ENCODE measurements around the gene PRRC1. TPM values are rescaled to one million over a fixed set of nuclear protein-coding genes. Genes with fewer than 3 reads are reported as not detected.

The PRRC1 gene
- total and polyA plus RNA-seq, 2 experiments from 2014 or later: 64.7 to 70.7 TPM

DNA sequence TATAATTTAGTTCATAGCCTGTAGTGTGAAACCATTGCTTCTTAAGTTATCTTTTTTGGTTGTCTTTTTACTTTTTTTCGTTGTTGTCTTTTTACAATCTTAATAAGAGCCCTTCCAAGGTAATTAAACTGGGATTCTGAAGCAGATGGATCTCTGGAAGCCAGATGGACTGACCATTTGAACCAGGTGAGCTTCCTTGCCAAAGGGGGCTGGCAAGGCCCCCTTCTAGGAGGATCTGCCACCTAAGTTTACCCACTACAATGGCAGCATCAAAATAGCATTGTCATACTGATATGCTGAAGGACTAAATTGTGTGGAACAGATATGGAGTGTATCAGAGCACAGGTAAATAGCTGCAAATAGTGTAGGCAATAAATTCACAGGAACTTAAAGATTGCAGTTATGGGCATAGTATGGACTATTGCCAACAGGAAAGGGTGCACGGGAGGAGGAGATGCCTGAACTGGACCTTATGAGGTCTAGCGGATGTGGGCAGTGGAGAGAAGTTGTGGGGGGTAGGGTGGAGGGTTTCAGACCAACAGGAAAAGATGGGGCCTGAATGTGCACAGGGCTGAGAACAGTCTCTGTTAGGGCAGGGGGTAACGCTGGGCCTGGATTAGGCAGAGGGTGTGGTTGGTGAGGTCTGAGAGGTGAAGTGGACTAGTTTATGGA is 69.9 kb downstream of the PRRC1 start:
- TF ChIP-seq, protein P1, sequence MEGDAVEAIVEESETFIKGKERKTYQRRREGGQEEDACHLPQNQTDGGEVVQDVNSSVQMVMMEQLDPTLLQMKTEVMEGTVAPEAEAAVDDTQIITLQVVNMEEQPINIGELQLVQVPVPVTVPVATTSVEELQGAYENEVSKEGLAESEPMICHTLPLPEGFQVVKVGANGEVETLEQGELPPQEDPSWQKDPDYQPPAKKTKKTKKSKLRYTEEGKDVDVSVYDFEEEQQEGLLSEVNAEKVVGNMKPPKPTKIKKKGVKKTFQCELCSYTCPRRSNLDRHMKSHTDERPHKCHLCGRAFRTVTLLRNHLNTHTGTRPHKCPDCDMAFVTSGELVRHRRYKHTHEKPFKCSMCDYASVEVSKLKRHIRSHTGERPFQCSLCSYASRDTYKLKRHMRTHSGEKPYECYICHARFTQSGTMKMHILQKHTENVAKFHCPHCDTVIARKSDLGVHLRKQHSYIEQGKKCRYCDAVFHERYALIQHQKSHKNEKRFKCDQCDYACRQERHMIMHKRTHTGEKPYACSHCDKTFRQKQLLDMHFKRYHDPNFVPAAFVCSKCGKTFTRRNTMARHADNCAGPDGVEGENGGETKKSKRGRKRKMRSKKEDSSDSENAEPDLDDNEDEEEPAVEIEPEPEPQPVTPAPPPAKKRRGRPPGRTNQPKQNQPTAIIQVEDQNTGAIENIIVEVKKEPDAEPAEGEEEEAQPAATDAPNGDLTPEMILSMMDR (conservative IDR thresholded peaks at IDR 0.05; ENCODE audit: low read depth in 2 of 2): no peak
- TF ChIP-seq NANOG (IDR thresholded peaks at IDR 0.05; ENCODE audit: borderline replicate concordance) (no peak), CREB1 (CRISPR knock-in tag; IDR thresholded peaks at IDR 0.05; ENCODE audit: low read depth) (no peak), ZNF114 (CRISPR knock-in tag; IDR thresholded peaks at IDR 0.05) (no peak), EZH2 (IDR thresholded peaks at IDR 0.05; ENCODE audit: low read depth, unreplicated experiment) (no peak), STAT1 (IDR thresholded peaks at IDR 0.05; ENCODE audit: unreplicated experiment) (no peak), POLR2AphosphoS5 (IDR thresholded peaks at IDR 0.05; ENCODE audit: low read depth) (no peak), ZNF331 (CRISPR knock-in tag; IDR thresholded peaks at IDR 0.05; ENCODE audit: low read depth) (no peak)
- TF ChIP-seq, protein P2, sequence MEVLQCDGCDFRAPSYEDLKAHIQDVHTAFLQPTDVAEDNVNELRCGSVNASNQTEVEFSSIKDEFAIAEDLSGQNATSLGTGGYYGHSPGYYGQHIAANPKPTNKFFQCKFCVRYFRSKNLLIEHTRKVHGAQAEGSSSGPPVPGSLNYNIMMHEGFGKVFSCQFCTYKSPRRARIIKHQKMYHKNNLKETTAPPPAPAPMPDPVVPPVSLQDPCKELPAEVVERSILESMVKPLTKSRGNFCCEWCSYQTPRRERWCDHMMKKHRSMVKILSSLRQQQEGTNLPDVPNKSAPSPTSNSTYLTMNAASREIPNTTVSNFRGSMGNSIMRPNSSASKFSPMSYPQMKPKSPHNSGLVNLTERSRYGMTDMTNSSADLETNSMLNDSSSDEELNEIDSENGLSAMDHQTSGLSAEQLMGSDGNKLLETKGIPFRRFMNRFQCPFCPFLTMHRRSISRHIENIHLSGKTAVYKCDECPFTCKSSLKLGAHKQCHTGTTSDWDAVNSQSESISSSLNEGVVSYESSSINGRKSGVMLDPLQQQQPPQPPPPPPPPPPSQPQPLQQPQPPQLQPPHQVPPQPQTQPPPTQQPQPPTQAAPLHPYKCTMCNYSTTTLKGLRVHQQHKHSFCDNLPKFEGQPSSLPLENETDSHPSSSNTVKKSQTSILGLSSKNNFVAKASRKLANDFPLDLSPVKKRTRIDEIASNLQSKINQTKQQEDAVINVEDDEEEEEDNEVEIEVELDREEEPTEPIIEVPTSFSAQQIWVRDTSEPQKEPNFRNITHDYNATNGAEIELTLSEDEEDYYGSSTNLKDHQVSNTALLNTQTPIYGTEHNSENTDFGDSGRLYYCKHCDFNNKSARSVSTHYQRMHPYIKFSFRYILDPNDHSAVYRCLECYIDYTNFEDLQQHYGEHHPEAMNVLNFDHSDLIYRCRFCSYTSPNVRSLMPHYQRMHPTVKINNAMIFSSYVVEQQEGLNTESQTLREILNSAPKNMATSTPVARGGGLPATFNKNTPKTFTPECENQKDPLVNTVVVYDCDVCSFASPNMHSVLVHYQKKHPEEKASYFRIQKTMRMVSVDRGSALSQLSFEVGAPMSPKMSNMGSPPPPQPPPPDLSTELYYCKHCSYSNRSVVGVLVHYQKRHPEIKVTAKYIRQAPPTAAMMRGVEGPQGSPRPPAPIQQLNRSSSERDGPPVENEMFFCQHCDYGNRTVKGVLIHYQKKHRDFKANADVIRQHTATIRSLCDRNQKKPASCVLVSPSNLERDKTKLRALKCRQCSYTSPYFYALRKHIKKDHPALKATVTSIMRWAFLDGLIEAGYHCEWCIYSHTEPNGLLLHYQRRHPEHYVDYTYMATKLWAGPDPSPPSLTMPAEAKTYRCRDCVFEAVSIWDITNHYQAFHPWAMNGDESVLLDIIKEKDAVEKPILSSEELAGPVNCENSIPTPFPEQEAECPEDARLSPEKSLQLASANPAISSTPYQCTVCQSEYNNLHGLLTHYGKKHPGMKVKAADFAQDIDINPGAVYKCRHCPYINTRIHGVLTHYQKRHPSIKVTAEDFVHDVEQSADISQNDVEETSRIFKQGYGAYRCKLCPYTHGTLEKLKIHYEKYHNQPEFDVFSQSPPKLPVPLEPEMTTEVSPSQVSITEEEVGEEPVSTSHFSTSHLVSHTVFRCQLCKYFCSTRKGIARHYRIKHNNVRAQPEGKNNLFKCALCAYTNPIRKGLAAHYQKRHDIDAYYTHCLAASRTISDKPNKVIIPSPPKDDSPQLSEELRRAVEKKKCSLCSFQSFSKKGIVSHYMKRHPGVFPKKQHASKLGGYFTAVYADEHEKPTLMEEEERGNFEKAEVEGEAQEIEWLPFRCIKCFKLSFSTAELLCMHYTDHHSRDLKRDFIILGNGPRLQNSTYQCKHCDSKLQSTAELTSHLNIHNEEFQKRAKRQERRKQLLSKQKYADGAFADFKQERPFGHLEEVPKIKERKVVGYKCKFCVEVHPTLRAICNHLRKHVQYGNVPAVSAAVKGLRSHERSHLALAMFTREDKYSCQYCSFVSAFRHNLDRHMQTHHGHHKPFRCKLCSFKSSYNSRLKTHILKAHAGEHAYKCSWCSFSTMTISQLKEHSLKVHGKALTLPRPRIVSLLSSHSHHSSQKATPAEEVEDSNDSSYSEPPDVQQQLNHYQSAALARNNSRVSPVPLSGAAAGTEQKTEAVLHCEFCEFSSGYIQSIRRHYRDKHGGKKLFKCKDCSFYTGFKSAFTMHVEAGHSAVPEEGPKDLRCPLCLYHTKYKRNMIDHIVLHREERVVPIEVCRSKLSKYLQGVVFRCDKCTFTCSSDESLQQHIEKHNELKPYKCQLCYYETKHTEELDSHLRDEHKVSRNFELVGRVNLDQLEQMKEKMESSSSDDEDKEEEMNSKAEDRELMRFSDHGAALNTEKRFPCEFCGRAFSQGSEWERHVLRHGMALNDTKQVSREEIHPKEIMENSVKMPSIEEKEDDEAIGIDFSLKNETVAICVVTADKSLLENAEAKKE (CRISPR knock-in tag; IDR thresholded peaks at IDR 0.05): no peak
- TF ChIP-seq, protein P3, sequence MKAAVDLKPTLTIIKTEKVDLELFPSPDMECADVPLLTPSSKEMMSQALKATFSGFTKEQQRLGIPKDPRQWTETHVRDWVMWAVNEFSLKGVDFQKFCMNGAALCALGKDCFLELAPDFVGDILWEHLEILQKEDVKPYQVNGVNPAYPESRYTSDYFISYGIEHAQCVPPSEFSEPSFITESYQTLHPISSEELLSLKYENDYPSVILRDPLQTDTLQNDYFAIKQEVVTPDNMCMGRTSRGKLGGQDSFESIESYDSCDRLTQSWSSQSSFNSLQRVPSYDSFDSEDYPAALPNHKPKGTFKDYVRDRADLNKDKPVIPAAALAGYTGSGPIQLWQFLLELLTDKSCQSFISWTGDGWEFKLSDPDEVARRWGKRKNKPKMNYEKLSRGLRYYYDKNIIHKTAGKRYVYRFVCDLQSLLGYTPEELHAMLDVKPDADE (IDR thresholded peaks at IDR 0.05): no peak
- Mint-ChIP-seq H3K36me3 (ENCODE audit: low read depth) (no peaks in the 10 kb centered on the region), H3K27me3 (ENCODE audit: insufficient read depth, low read depth, poor library complexity) (peaks cover 3% of the 10 kb centered on the region), H3K4me1 (peaks cover 35% of the 10 kb centered on the region), H3K4me3 (no peak overlapping the region), H3K27ac (no peak overlapping the region), H3K9me3 (no peaks in the 10 kb centered on the region)
- ATAC-seq (no peak), DNase-seq (ENCODE audit: low spot score) (no peak)
- no peak overlapping the region for H3K4me3 ChIP-seq
- H4K20me1 ChIP-seq (replicated peaks; ENCODE audit: insufficient read depth): no peaks in the 10 kb centered on the region
- peaks cover 33% of the 10 kb centered on the region for H3K4me1 ChIP-seq (ENCODE audit: insufficient read depth)
- no peak overlapping the region for H2AFZ ChIP-seq
- no peaks in the 10 kb centered on the region for H3K79me2 ChIP-seq (replicated peaks; ENCODE audit: insufficient read depth)
- H3K36me3 ChIP-seq (ENCODE audit: insufficient read depth): no peaks in the 10 kb centered on the region
- H3F3A ChIP-seq (replicated peaks; ENCODE audit: low read depth): no peaks in the 10 kb centered on the region
- H3K27ac ChIP-seq (ENCODE audit: low read depth): no peak overlapping the region
- H3K9me2 ChIP-seq (ENCODE audit: insufficient read depth): no peaks in the 10 kb centered on the region
- H3K4me2 ChIP-seq: no peak overlapping the region
- no peaks in the 10 kb centered on the region for H3K27me3 ChIP-seq (ENCODE audit: insufficient read depth)
